Ascending aorta (tissue), 2 donors: ENCODE measurements around the gene TEAD1. TPM values are rescaled to one million over a fixed set of nuclear protein-coding genes. Genes with fewer than 3 reads are reported as not detected.

Source experiments
- DNase-seq, 2 donors: peaks; one replicate each; pipeline ENCODE4 v3.0.0-alpha.2; 2019; ENCODE audit warnings: low spot score in 2 of 2
- H3K27ac ChIP-seq, 2 donors: fragments of 200-600 bp; sonication (generic); one replicate each; pipeline ENCODE4 v1.5.1; 2016 to 2017; ENCODE audit warnings: mild to moderate bottlenecking in 1 of 2
- H3K27me3 ChIP-seq: fragments of 200-600 bp; sonication (generic); one replicate; pipeline ENCODE4 v1.5.1; 2017
- H3K36me3 ChIP-seq, 2 donors: fragments of 200-600 bp; sonication (generic); one replicate each; pipeline ENCODE4 v1.5.1; 2016
- H3K4me1 ChIP-seq, 2 donors: fragments of 200-600 bp; sonication (generic); one replicate each; pipeline ENCODE4 v1.5.1; 2016 to 2017; ENCODE audit warnings: mild to moderate bottlenecking in 1 of 2
- H3K4me3 ChIP-seq, 2 donors: fragments of 200-600 bp; sonication (generic); one replicate each; pipeline ENCODE4 v1.5.1; 2016 to 2017; ENCODE audit warnings: mild to moderate bottlenecking in 1 of 2
- H3K9me3 ChIP-seq, 2 donors: fragments of 200-600 bp; sonication (generic); one replicate each; pipeline ENCODE4 v1.5.1; 2016
- CTCF ChIP-seq, 3 experiments: fragments of 200-600 bp in 2 of 3; fragments of 450-650 bp in 1 of 3; sonication (generic) in 2 of 3; IDR thresholded peaks; one replicate each; pipeline ENCODE4 v1.5.1; 2016 to 2019; ENCODE audit warnings: antibody characterized with exemption in 3 of 3, mild to moderate bottlenecking in 1 of 3, moderate library complexity in 1 of 3
- intact Hi-C: fragments of 100-400 bp; cut with DNase I; formaldehyde crosslinking; loops from one replicate; pipeline ENCODE4 v1.15.1; 2023
- total RNA-seq: library from RNA; depleted of rRNA; stranded (reverse); fragments of >200 nt; gene quantifications from one replicate; pipeline ENCODE4 v1.1.0, GENCODE V29; 2016

Gene TEAD1
- total RNA-seq, 1 donor from 2014 or later, result 112 TPM

GRCh38 chr11:12640355-12640754 lies 33.9 kb upstream of the TEAD1 start:
- Histone ChIP-seq H3K4me1 (no peaks in the 10 kb centered on the region), H3K27ac (no peak overlapping the region), H3K36me3 (no peaks in the 10 kb centered on the region), H3K4me3 (no peak overlapping the region), H3K27me3 (no peaks in the 10 kb centered on the region), H3K9me3 (no peaks in the 10 kb centered on the region)
- TF ChIP-seq CTCF (IDR thresholded peaks at IDR 0.05), result no peak
- no peak for DNase-seq
- intact Hi-C loops, result no loop called here

GRCh38 chr11:12640926-12641849 lies 33.0 kb upstream of the TEAD1 start:
- no peak for TF ChIP-seq CTCF (IDR thresholded peaks at IDR 0.05)
- DNase-seq, result no peak
- Histone ChIP-seq H3K4me1 (no peaks in the 10 kb centered on the region), H3K36me3 (no peaks in the 10 kb centered on the region), H3K4me3 (no peak overlapping the region), H3K27ac (no peak overlapping the region), H3K27me3 (no peaks in the 10 kb centered on the region), H3K9me3 (no peaks in the 10 kb centered on the region)
- intact Hi-C loops, result no loop called here

- no peak for TF ChIP-seq CTCF (IDR thresholded peaks at IDR 0.05)
- DNase-seq, result no peak
- Histone ChIP-seq H3K36me3 (no peaks in the 10 kb centered on the region), H3K4me1 (no peaks in the 10 kb centered on the region), H3K27me3 (no peaks in the 10 kb centered on the region), H3K27ac (no peak overlapping the region), H3K9me3 (no peaks in the 10 kb centered on the region), H3K4me3 (no peak overlapping the region)
- intact Hi-C loops, result no loop called here
Observed at GRCh38 chr11:12642040-12642439, 32.2 kb upstream of the TEAD1 start.

- intact Hi-C loops, result no loop called here
- TF ChIP-seq CTCF (IDR thresholded peaks at IDR 0.05), result no peak
Observed at GRCh38 chr11:12642806-12643428, 31.3 kb upstream of the TEAD1 start.

GRCh38 chr11:12646478-12646877 lies 27.7 kb upstream of the TEAD1 start:
- no peaks in the 10 kb centered on the region for H3K9me3 ChIP-seq
- no peak for TF ChIP-seq CTCF (IDR thresholded peaks at IDR 0.05)
- H3K4me1 ChIP-seq, result no peaks in the 10 kb centered on the region
- intact Hi-C loops, result no loop called here
- no peaks in the 10 kb centered on the region for H3K27me3 ChIP-seq
- DNase-seq, result no peak
- H3K36me3 ChIP-seq, result no peaks in the 10 kb centered on the region
- no peak overlapping the region for H3K27ac ChIP-seq
- no peak overlapping the region for H3K4me3 ChIP-seq

More at GRCh38 chr11:12642806-12643428, 31.3 kb upstream of the TEAD1 start:
- no peak for DNase-seq
- Histone ChIP-seq H3K9me3 (no peaks in the 10 kb centered on the region), H3K4me1 (no peaks in the 10 kb centered on the region), H3K27ac (no peak overlapping the region), H3K27me3 (no peaks in the 10 kb centered on the region), H3K4me3 (no peak overlapping the region), H3K36me3 (no peaks in the 10 kb centered on the region)
